Measurements from ENCODE around the gene RAD51D.
"Not testable (repeated sequence)": the region's sequence is repeated elsewhere in the genome, so short reads cannot be mapped to it uniquely, and the experiment has no call there.

The RAD51D gene

DNA sequence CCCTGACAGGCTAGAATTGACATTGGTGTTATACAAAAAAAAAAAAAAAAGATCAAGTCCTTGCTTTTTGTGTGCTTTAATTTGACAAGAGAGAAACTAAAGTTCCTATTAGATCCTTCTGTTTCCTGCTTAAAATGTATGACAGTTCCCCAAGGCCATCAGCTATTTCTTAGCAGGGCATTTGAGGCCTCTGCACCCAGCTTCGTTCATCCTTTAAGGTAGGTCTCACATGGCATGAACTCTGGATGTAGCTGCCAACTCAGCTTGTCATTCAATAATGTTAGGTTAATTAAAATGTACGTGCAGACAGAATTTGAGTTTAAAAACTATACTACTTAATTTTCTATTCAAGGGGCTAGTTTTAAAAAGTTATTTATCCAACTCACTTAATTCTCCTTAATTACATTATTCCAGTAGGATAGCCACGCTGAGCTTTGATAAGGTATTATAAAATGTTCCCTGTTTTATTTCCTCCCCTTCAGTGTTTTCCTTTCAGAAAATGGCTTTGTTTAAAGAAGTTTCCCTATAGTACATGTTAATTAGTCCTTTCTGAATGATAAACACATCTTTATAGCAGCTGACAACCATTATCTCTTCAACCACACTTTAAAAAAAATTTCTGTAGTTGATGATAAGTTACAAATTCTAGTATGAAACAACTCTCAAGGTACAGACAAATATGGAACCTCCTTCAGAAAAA is 55.0 kb downstream of the RAD51D start:
- no peak for DNase-seq

GRCh38 chr17:35063514-35064223 is 56.0 kb downstream of the RAD51D start, which contains the start of gene RFFL:
Gene RFFL, minus strand, starts transcription at chr17:35063707. Its CDS starts 37,154 bp downstream, at chr17:35026553.
- peak; percentile 98 for DNase-seq

DNA sequence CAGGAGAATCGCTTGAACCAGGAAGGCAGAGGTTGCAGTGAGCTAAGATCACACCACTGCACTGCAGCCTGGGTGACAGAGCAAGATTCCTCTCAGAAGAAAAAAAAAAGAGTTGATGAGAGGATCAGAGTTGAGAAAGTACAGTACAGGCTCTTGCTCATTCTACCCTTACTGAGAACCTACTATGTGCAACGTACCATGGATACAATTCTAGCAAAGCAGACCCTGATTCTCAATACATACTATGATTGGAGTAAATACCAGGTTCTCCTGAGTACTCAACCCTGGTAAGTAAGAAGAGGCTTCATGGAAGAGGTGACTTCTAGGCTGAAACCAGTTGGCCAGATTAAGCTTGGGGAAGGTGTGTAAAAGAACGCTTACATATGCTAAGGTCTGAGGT is 57.4 kb downstream of the RAD51D start:
- no peak for DNase-seq

DNA sequence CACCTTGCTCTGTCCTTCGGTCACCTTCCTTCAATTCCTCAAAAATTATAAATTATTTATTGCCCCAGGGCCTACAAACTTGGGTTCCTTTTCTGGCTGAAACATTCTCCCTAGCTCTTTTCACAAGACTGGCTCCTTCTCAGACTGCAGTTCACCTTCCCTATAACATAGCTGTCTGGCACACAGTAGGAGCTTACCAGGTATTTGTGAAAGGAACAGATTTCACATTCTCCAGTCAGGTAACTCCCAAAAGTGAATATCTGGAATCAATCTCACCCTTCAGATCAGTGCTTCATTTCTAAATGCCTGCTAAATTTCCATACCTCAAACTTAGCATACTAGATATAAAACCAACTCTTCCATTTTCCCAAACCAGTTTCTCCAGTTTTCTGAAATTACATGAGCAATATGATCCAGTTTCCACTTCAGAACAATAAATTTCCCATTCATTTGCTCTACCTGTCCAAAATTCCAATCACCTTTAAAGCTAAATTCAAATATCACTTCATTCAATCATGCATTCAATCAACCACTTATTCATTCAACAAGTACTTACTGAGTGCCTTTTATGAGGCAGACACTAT is 62.2 kb downstream of the RAD51D start:
- DNase-seq, result no peak

- DNase-seq, result no peak
Measured at GRCh38 chr17:35056013-35056412, 63.6 kb downstream of the RAD51D start.

- no peak for DNase-seq
Measured at GRCh38 chr17:35053204-35053603, 66.5 kb downstream of the RAD51D start.

DNA sequence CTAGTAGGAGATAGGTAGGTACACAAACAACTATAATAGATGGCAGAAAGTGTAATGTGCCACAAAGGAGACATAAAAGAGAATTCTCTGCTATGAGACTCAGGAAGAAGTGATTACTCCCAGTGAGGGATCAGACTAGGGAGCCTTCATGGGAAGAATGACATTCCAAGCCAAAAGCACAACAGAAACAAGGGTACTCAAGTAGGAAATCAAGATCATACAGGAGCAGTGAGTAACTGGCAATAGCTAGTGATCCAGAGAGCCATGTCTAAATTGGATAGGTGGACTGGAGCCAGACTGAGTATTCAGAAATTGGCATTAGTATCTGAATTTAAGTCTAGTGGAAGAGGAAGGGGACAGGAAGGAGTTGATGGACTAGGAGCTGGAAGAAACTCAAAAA is 66.9 kb downstream of the RAD51D start:
- no peak for DNase-seq

DNA sequence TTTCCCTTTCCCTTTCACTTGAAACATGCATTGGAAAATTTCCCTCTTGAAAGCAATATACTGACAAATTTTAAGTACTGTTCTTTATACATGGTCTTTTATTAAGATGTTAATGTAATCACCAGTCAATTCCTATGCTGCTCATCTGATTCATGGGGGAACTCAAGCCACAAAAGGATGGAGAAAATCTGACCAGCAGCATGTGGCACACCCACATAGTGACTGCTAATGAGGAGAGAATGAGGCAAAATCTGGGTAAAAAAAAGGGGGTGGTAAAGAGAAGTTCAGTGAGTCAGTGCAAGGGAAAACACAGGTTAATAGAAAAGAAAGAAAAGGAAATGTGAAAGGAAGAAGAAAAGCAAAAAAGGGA is 67.4 kb downstream of the RAD51D start:
- no peak for DNase-seq

DNA sequence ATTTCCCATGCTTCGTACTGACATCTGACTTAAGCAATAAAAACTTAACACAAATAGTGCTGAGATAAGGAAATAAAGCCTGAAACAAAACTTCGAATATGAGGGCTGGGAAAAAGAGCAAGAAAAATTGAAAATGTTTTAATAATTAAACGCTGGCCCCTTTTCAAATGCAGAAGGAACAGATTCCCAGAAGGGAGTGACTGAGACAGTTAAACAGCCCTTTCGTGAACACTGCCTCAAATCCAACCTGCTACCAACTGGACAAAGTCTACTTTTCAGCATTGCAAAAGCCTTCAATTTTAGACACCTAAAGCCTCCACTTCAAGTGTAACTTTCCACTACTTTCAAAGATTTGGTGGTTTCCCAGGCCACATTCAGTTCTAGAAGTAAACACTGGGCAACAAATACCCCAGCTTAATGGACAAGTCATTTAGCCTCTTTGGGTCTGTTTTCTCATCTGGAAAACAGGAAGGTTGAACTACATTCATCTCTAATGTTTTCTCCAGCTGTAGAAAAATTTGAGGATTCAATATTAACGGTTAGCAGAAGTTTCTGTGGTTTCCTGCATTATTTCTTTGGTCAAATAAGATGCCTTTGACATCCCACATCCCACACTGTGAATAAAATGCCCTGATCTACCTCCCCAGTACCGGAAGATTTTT is 68.0 kb downstream of the RAD51D start:
- DNase-seq, result no peak

GRCh38 chr17:35051183-35051578 is 68.5 kb downstream of the RAD51D start:
- no peak for DNase-seq

DNA sequence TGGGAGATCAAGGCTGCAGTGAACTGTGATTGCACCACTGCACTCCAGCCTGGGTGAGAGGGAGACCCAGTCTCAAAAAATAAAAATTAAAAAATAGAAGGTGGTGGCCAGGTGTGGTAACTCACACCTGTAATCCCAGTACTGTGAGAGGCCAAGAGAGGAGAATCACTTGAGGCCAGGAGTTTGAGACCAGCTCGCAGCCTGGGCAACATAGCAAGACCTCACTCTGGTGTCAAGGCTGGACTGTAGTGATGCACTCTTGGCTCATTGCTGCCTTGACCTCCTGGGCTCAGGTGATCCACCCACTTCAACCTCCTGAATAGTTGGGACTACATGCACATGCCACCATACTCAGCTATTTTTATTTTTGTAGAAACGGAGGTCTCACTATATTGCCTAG is 69.5 kb downstream of the RAD51D start:
- DNase-seq, result no peak

- DNase-seq, result no peak
Measured at GRCh38 chr17:35048685-35049379, 70.8 kb downstream of the RAD51D start.

DNA sequence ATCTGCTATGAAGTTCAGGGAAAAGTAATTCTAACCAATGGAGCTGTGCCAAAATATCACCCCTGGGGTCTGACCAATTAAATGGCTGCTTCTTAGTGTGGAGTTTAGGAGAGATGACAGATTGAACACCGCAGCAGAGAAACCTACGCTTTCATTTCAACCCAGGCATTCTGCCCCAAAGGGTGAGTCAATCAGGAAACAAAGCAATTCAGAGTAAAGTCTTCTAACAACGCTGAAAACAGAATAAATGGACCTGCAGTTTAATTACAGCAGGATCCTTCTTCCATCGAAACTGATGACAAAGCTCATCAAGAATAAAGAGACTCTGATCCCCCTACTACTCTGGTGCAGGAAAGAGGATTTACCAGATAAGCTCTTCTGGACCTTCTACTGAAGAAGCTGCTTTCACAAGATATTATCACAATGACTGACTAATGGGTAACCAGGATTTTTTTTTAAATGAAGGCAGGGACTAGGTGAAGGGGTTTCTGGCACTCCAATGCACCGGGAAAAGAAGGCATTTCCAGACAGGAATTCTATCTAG is 72.8 kb downstream of the RAD51D start:
- no peak for DNase-seq

DNA sequence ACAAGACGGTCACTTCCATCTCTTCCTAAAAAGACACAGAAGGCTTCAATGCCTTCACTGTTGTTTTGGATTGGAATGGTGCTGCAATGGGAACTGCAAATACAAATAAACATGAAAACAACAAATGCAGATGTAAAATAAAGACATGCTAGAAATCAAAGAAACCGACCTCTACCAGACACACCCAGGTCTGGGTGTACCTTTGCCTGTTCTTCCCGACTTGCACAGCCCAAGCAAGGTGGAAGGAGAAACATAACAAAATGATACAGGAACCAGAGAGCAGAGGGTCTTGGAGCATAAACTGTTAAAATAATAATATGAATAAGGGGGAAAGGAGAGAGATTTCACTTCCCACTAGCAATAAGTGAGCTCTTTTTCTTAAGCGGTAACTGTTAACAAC is 73.4 kb downstream of the RAD51D start:
- DNase-seq, result no peak

- DNase-seq, result not testable (repeated sequence)
Measured at GRCh38 chr17:35045458-35045979, 74.1 kb downstream of the RAD51D start.

DNA sequence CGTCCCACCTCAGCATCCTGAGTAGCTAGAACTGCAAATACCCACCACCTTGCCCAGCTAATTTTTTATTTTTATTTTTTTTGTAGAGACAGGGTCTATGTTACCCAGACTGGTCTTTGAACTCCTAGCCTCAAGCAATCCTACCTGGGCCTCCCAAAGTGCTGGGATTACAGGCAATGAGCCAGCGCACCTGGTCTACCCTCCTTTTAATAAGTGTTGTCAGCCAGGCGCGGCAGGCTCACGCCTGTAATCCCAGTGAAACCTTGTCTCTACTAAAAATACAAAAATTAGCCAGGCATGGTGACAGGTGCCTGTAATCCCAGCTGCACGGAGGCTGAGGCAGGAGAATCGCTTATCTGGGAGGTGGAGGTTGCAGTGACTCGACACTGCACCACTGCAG is 75.5 kb downstream of the RAD51D start:
- no peak for DNase-seq
